CD4-positive, alpha-beta T cell treated with Interleukin-1 beta for 1 hour (primary cell): ENCODE data around the gene SETD7.
"Not testable (repeated sequence)": the region's sequence is repeated elsewhere in the genome, so short reads cannot be mapped to it uniquely, and the experiment has no call there.

ENCODE experiments used
- DNase-seq, 2 donors: peaks; one replicate each; pipeline ENCODE4 v3.0.0-alpha.2; 2020 to 2022

Gene SETD7

GRCh38 chr4:139508581-139509237 lies 47.3 kb downstream of the SETD7 start:
- no peak for DNase-seq

DNA sequence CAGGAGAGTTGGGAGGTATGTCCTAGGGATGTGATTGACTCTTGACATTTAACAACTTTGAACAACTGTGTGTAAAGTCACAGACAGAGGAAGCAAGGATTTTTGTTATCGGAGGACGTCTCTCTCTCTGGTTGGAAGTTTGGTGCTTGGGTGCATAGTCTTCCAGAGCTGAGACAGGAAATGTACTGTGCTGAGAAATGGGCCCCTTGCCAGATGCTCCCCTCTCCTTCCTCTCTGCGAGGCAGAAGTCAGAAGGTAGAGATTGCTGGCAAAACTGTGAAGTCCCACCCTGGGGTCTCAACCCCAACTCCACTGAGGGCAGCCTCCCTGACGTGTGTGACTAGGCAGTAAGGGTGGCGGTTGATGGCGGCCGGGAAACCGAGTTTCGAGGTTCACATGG lies 49.2 kb downstream of the SETD7 start:
- DNase-seq, result no peak

GRCh38 chr4:139503622-139504166 lies 52.3 kb downstream of the SETD7 start:
- no peak for DNase-seq

- DNase-seq, result no peak
Measured at GRCh38 chr4:139501927-139502899, 53.8 kb downstream of the SETD7 start.

- no peak for DNase-seq
Measured at GRCh38 chr4:139501527-139501926, 54.5 kb downstream of the SETD7 start.

GRCh38 chr4:139501117-139501516 lies 54.9 kb downstream of the SETD7 start:
- DNase-seq, result no peak

DNA sequence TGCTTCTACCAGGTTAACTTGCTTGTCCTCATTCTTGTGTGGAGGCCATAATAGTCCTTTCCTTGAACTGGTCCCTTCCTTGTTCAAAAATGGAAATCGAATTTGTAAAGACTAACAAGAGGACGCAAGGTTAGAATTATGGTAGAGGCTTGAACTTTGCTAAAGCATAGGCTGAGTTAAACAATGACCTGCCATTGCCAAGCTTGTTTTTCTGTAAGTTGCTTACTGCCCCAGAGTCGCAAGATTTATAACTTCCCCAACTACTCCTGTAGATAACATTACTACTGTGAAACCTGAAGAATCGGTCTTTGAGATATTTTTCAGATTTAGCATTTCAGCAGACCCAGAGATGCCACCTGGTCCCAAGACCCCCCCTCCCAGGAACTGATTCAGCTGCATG lies 56.8 kb downstream of the SETD7 start:
- no peak for DNase-seq

- no peak for DNase-seq
Measured at GRCh38 chr4:139493176-139493575, 62.8 kb downstream of the SETD7 start.

DNA sequence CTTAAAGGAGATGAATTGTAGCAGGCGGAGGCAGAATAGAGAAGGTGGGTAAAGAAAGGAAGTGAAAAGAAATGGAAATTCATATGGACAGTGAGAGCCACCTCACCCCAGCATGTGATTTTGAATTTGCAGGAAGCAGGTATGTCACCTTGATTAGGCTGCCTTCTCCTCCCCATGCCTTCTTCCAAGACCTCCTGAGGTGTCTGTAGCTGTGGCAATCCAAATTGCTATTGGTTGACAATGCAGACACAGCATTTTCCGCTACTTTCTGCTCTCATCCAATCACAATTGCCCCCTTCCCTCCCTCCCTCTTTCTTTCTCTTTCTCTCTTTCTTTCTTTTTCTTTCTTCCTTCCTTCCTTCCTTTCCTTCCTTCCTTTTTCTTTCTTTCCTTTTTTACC lies 63.6 kb downstream of the SETD7 start:
- DNase-seq, result no peak

DNA sequence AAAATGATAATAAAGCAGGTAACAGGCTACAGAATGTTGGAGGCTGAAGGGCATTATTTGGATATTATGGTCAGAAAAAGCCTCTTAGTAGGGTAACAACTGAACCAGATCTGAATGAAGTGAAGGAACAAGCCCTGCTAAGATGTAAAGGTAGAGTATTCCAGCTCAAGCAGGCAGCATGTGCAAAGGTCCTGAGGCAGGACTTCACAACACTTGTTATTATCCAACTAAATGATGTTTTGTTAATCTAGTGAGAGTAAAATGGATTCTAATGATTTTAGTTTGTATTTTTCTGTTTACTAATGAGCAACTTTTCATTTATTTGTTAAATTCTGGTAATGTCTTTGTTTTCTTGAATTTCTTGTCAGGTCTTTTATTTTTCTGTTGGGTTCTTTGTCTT lies 66.4 kb downstream of the SETD7 start:
- DNase-seq, result no peak

DNA sequence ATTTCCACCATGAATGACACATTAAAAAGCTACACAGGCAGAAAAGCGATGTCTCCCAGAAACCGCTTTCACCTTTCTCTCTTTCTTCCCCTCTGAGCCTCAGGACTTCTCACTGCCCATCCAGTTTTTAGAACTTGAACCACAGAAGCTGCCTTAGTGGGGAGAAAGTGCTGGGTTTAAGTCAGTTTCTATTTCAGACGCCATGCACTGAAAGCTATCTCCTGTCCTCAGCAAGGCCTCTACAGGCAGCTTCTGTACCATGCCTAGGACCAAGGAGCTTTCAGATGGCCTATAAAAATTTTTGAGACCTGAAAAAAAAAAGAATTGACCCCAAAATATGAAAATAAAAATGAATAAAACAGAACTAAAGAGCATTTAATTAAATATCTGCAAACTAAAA lies 67.6 kb downstream of the SETD7 start:
- no peak for DNase-seq

DNA sequence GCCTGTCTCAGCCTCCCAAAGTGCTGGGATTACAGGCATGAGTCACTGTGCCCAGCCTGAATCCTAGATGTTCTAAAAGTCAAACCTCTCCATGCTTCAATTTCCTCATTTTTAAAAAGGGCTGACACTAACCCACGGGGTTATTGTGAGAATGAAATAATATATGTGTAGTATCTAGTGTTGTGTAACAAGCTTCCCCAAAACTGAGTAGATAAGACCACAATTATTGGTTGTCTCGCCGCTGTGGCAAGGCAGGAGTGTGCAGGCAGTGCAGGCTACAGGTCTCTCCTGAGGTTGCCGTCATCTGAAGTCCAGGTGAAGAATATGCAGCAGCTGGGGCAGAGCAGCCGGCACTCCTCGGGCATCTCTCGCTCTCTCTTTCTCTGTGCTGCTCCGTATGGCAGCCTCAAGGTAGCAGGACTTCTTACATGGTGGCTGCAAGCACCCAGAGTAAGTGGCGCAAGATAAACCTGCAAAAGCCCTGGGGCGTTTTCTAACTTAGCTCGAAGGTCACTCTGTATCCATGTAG lies 71.2 kb downstream of the SETD7 start:
- no peak for DNase-seq

GRCh38 chr4:139483000-139483399 lies 73.0 kb downstream of the SETD7 start:
- no peak for DNase-seq

DNA sequence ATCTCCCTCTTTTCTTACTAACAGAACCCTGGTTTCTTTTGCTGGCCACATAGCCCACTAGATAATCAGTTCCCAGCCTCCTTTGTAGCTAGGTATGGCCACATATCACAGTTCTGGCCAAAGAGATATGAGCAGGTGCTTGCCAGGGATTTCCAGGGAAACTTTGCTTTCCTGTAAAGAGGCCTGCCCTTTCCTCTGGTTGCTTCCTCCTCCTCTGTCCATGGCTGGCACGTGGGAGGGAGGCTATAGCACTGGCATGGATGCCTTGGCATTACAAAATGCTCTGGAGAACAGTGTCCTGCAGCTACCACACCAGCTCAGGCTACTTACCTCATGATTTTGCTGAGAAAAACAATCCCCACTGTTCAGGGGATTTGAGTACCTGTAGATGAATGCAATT lies 74.6 kb downstream of the SETD7 start:
- no peak for DNase-seq

GRCh38 chr4:139476363-139476762 lies 79.7 kb downstream of the SETD7 start:
- no peak for DNase-seq

- no peak for DNase-seq
Measured at GRCh38 chr4:139472852-139473251, 83.2 kb downstream of the SETD7 start.

- DNase-seq, result no peak
Measured at GRCh38 chr4:139470997-139471665, 84.9 kb downstream of the SETD7 start.

DNA sequence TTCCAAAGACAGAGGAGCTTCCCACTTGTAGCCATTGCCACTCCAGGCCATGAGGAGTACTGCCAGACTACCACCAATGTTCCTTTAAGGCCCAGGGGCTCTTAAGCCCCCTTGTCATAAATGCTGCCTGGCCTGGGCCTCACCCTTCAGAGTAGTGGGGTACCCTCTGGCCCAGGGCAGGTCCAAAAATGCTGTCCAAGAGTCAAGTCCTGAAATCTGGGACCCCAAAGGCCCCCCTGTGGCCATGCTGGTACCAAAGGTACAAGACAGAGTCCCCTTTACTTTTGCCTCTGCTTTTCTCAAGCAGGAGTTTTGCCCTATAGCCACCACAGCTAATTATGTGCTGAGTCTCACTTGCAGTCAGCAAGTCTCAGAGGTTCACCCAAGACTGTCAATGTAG lies 85.7 kb downstream of the SETD7 start:
- DNase-seq, result no peak

- DNase-seq, result no peak
Measured at GRCh38 chr4:139469869-139470268, 86.2 kb downstream of the SETD7 start.

DNA sequence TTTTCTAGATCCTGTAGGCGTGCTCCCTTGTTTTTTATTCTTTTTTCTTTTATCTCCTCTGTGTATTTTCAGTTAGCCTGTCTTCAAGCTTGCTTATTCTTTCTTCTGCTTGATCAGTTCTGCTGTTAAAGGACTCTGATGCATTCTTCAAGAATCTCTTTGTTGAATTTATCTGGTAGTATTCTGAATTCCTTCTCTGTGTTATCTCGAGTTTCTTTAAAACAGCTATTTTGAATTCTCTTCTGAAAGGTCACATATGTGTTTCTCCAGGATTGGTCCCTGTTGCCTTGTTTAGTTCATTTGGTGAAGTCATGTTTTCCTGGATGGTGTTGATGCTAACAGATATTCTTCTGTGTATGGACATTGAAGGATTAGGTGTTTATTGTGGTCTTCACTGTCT lies 86.8 kb downstream of the SETD7 start:
- no peak for DNase-seq

DNA sequence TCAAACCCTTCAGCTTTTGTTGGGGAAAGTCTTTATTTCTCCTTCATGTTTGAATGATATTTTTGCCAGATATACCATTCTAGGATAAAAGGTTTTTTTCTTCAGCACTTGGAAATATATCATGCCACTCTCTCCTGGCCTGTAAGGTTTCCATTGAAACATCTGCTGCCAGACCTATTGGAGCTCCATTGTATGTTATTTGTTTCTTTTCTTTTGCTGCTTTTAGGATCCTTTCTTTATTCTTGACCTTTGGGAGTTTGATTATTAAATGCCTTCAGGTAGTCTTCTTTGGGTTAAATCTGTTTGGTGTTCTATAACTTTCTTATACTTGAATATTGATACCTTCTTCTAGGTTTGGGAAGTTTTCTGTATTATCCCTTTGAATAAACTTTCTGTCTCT lies 87.3 kb downstream of the SETD7 start:
- not testable (repeated sequence) for DNase-seq

DNA sequence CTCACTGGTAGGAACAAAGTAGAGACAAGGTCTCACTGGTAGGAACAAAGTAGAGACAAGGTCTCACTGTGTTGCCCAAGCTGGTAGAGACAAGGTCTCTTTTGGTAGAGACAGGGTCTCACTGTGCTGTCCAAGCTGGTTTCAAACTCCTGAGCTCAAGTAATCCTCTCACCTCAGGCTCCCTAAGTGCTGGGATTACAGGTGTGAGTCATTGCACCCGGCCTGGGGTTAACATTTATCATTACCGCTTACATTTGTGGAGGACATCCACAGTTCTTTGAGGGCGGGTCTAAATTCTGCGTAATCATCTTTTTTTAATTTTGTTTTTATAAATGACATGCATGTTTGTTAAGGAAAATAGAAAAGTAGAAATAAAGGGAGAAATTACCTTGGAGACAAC lies 90.1 kb downstream of the SETD7 start:
- no peak for DNase-seq

DNA sequence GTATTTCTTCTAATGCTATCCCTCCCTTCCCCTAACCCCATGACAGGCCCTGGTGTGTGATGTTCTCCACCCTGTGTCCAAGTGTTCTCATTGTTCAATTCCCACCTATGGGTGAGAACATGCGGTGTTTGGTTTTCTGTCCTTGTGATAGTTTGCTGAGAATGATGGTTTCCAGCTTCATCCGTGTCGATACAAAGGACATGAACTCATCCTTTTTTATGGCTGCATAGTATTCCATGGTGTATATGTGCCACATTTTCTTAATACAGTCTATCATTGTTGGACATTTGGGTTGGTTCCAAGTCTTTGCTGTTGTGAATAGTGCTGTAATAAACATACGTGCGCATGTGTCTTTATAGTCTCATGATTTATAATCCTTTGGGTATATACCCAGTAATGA lies 91.5 kb downstream of the SETD7 start:
- DNase-seq, result not testable (repeated sequence)
